ENCODE data around the gene EXD3.

EXD3 gene

DNA sequence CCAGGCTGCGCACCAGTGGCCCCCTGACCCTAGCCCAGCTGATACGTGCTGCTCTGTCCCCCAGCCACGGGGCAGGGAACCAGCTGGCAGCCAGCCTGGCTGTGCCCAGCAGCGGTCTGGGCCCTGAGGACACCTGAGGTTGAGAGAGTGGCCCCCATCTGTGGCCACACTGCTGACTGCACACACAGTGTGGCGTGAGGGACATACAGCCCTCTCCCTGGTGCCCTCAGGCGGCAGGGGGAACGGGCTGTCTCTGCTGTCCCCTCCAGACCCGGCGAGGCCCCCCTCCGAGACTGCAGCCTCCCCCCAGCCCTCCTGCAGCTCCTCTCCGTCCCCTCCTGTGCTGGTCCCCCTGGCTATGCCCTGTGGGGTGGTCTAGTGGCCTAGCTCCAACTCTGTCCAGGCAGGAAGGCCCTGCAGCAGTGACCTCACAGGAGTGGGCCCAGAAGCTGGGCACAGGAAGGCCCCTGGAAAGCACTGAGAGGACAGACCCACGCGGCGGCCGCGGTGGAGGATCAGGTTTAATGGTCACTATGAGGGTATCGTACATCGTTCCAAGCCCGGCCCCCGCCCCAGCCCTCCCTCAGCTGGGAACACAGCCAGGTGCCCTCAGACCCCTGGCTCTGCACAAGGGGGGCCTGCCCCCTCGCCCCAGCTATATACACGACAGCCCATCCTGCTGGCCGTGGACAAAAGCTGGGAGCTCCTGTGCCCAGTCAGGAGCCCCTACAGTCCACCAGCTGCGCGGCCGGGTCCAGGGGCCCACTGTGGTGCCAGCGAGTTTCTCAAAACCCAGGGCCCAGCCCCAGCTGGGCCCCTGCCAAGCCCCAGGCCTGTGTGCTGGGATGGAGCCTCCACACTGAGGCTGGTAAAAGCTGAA, 25.0 kb upstream of the EXD3 start:
- DNase-seq (ENCODE audit: low read depth), result no peak
- TF ChIP-seq, protein P1, sequence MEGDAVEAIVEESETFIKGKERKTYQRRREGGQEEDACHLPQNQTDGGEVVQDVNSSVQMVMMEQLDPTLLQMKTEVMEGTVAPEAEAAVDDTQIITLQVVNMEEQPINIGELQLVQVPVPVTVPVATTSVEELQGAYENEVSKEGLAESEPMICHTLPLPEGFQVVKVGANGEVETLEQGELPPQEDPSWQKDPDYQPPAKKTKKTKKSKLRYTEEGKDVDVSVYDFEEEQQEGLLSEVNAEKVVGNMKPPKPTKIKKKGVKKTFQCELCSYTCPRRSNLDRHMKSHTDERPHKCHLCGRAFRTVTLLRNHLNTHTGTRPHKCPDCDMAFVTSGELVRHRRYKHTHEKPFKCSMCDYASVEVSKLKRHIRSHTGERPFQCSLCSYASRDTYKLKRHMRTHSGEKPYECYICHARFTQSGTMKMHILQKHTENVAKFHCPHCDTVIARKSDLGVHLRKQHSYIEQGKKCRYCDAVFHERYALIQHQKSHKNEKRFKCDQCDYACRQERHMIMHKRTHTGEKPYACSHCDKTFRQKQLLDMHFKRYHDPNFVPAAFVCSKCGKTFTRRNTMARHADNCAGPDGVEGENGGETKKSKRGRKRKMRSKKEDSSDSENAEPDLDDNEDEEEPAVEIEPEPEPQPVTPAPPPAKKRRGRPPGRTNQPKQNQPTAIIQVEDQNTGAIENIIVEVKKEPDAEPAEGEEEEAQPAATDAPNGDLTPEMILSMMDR (conservative IDR thresholded peaks at IDR 0.05; ENCODE audit: low read depth, low read length), result no peak
- H3K4me3 ChIP-seq (ENCODE audit: low read length), result no peak overlapping the region

DNA sequence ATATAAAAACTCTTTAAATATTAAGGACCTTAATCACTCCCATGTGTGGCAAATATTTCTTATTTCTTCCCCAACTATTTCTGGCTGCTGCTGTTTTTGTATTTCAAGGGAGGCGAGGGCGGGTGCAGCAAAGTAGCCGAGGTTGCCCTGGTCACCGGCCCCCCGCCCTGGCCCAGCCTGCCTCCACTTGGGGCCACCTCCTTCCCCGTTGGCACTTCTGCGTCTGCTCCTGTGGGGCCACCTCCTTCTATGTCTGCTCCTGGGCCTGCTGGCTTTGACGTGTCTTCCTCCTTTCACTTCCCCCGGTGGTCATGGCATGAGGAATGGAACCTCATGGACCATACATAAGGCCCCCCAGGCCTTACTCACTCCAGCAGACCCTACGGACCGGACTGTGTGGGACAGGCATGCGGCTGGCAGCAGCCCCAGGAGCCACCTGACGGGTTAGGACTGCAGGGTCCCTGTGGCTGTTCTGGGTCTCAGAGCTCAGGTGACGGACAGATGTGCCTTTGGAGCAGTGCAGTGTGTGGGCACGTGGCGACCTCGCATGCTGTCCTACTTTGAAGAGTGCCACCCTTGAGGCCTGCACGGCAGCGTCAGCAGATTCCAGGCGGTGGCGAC, 24.0 kb upstream of the EXD3 start:
- no peak overlapping the region for H3K4me3 ChIP-seq (ENCODE audit: low read length)
- DNase-seq (ENCODE audit: low read depth), result no peak
- TF ChIP-seq, protein P1 (conservative IDR thresholded peaks at IDR 0.05; ENCODE audit: low read depth, low read length), result no peak

DNA sequence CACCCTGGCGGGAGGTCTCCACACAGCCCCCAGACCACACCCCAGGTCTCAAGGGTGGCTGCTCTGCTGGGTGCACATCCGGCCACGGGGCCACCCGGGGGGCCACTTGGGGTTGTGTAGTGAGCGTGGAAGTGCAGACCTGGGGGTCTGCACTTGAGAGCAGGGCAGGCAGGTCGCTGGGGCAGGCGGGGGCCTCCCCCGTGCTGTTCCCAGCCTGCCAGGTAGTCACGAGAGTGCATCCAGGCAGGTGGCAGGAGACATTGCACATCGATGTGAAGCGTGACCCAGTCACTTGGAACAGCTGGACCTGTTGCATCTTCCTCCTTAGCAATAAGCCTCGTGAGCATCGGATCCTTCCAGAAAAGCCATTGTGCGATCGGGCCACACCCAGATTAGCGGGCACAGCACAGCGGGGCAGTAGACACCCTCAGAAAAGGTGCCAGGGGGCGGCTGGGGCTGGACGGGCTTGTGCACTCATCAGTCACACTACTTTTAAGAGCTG, 23.0 kb upstream of the EXD3 start:
- DNase-seq (ENCODE audit: low read depth), result no peak
- TF ChIP-seq, protein P1 (conservative IDR thresholded peaks at IDR 0.05; ENCODE audit: low read depth, low read length), result no peak
- H3K4me3 ChIP-seq (ENCODE audit: low read length), result no peak overlapping the region

DNA sequence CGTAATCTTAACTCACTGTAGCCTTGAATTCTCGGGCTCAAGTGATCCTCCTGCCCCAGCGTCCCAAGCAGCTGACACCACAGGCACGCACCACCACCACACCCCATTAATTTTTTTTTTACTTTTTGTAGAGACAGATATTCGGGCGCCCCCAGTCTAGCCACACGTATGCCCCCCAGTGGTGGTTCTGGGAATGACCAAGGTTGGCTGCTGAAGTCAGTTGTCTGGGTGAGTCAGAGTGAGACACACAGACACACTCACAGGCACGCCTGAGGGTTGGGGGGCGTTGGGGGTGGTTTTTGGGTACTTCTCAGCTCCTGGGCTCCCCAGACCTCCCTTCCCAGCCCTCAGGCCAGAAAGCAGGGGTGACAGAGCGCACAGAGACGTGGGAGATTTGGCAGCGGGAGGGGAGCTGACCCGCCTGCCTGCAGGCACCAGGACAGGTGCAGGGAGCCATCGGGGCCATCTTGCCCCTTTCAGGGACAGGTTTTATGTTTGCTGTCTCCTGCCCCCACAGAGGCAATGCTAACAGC, 22.4 kb upstream of the EXD3 start:
- no peak overlapping the region for H3K4me3 ChIP-seq (ENCODE audit: low read length)
- TF ChIP-seq, protein P1 (conservative IDR thresholded peaks at IDR 0.05; ENCODE audit: low read depth, low read length), result peak; percentile 83

DNA sequence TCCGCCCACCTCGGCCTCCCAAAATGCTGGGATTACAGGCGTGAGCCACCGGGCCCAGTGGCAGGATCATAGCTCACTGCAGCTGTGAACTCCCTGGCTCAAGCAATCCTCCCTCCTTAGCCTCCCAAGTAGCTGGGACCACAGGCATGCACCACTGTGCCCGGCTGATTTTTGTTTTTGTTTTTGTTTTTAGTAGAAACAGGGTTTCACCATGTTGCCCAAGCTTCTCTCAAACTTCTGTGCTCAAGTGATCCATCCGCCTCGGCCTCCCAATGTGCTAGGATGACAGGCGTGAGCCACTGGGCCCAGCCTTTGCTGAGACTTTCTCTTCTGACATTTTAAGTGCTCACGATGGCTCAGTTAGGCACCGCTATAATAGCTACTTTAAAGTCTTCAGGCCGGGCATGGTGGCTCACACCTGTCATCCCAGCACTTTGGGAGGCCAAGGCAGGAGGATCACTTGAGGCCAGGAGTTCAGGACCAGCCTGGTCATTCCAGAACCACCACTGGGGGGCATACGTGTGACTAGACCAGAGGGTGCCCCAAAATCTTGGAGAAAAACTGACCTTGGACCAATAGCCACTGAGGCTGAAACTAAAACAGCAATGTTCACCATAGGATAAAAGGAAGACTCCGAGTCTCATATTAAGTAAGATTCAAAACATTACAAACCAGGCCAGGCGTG, 21.3 kb upstream of the EXD3 start:
- no peak overlapping the region for H3K4me3 ChIP-seq (ENCODE audit: low read length)
- no peak for DNase-seq (ENCODE audit: low read depth)
- TF ChIP-seq, protein P1 (conservative IDR thresholded peaks at IDR 0.05; ENCODE audit: low read depth, low read length), result no peak

More for the DNA sequence above, 22.4 kb upstream of the EXD3 start:
- no peak for DNase-seq (ENCODE audit: low read depth)

DNA sequence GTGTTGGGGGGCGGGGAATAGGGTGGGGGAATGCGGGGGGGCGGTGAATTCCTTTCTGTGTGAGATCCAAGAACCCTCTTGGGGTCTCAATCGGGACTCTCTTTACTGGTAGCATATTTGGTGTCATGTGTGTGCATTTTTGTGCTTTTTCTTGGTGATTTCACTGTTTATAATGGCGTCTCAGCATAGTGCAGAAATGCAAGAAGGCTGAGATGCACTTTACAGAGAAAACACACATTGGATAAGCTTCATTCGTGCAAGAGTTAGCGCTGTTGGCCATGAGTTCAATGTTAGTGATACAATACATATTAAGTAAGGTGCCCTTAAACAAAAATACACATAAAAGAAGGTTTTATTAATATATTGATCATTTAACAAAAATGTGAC, 19.0 kb upstream of the EXD3 start:
- no peak overlapping the region for H3K4me3 ChIP-seq (ENCODE audit: low read length)
- TF ChIP-seq, protein P1 (conservative IDR thresholded peaks at IDR 0.05; ENCODE audit: low read depth, low read length), result no peak
- DNase-seq (ENCODE audit: low read depth), result no peak
